PC-9 (cell line): ENCODE measurements around the gene LY6G5B.

Experiments
- EZH2 ChIP-seq: fragments of 200-600 bp; sonication (generic); IDR thresholded peaks from 2 replicates; pipeline ENCODE4 v1.8.0; 2017; ENCODE audit warnings: antibody characterized with exemption, low read depth
- TF ChIP-seq, protein P1 (sequence below): fragments of 200-600 bp; sonication (generic); conservative IDR thresholded peaks from 2 replicates; pipeline ENCODE4 v1.6.1; 2017; ENCODE audit warnings: mixed run types, antibody characterized with exemption, mild to moderate bottlenecking, moderate library complexity

DNA sequence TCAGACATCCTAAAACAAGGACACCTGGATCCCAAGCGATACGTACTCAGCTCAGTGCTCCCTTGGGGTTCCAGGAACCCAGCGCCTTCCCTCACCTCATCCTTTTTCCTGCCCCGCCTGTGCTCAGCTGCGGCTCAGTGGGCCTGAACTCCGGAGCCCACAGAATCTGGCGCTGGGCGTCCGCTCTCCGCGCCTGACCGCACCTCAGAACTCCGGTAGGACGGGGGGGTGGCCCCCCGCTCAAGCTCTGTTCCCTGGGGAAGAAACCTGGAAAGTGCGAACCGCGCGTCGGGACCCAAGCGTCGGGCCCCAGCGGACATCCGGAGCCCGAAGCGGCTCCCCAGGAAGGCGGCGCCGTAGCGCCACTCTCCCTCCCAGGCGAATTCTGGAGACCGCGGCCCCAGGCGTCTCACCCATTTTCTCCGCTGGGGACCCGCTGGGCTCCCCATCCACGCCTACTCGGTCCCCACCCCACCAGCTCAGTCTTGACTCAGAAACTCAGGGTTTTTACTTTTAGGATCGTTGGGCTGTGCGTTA lies 11.4 kb downstream of the LY6G5B start:
- no peak for TF ChIP-seq EZH2
- TF ChIP-seq, protein P1, sequence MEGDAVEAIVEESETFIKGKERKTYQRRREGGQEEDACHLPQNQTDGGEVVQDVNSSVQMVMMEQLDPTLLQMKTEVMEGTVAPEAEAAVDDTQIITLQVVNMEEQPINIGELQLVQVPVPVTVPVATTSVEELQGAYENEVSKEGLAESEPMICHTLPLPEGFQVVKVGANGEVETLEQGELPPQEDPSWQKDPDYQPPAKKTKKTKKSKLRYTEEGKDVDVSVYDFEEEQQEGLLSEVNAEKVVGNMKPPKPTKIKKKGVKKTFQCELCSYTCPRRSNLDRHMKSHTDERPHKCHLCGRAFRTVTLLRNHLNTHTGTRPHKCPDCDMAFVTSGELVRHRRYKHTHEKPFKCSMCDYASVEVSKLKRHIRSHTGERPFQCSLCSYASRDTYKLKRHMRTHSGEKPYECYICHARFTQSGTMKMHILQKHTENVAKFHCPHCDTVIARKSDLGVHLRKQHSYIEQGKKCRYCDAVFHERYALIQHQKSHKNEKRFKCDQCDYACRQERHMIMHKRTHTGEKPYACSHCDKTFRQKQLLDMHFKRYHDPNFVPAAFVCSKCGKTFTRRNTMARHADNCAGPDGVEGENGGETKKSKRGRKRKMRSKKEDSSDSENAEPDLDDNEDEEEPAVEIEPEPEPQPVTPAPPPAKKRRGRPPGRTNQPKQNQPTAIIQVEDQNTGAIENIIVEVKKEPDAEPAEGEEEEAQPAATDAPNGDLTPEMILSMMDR = no peak
